HT-29 (cell line): ENCODE measurements around the gene PODXL. TPM values are rescaled to one million over a fixed set of nuclear protein-coding genes. Genes with fewer than 3 reads are reported as not detected.
A peak's percentile ranks its signal among the peaks of the same experiment; 100 is the strongest.

Experiments used
- DNase-seq: peaks from one replicate; pipeline ENCODE4 v3.0.0-alpha.2; 2015; ENCODE audit warnings: low spot score
- total RNA-seq: library from RNA; depleted of rRNA; stranded (reverse); fragments of >200 nt; shearing (Covaris generic); gene quantifications from 2 replicates; pipeline ENCODE4 v1.2.3, GENCODE V29; 2014

The PODXL gene
- total RNA-seq, 1 experiment from 2014 or later, result 67.9 TPM

DNA sequence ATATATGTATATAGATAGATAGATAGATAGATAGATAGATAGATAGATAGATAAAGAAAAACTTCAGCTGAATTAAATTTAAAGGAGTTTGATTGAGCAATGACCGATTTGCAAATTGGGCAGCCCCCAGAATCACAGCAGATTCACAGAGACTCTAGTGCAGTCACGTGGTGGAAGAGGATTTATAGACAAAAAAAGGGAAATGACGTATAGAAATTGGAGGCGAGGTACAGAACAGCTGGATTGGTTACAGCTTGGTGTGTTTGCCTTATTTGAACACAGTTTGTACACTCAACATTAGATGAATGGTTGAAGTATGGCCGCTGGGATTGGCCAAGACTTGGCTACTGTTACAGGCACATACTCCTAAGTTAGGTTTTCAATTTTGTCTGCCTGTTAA is 8.2 kb upstream of the PODXL start:
- no peak for DNase-seq

DNA sequence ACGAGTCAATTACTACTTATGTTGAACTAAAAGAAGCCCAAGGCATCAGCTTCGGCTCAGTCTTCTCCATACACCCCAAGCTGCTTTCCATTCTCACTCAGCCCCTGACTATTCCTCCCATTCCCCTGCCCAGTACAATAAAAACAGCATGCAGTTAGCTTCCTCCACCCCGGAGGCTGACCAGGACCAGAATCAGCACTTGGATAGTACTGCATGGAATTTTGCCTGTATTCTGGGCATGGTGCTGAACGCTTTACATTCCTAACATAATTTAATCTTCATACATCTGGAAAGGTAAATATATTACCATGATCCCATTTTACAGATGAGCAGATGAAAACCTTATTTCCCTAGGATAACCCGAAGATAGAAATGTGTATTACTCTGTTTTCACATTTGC is 7.5 kb upstream of the PODXL start:
- DNase-seq, result no peak

DNA sequence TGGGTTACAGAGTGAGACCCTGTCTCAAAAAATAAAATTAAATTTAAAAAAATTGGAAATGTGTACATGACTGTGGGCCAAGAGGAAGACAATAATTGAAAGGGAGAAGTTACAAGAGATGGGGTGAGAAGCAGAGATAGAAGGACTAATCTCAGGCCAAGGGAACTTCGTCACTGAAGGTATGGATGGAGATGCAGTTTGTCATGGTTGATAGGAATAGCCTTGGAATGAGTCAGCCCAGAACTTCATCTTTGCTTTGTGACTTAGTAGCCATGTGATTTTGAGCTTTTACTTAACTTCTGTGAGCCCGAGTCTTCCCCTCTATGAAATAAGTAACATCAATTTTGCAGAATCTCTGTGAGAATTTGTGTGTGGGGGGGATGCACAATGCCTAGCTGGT is 6.5 kb upstream of the PODXL start:
- no peak for DNase-seq

DNA sequence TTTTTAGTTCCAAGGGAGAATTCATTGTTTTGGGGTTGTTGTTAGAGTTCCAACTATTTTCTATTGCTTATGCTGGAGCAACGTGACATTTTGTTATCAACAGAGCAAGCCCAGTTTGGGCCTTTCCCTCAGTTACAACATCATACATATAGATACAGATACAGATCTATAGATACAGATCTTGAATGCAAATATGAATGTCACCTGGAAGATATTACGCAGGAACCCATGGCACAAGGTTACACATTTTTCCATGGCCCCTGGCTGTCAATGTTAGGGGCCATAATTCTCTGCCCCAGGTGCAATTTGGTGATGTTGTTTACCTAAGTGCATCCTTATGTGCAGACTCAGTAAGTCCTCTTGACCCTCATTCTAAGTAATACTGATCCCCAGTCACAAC is 3.6 kb upstream of the PODXL start:
- DNase-seq, result no peak

DNA sequence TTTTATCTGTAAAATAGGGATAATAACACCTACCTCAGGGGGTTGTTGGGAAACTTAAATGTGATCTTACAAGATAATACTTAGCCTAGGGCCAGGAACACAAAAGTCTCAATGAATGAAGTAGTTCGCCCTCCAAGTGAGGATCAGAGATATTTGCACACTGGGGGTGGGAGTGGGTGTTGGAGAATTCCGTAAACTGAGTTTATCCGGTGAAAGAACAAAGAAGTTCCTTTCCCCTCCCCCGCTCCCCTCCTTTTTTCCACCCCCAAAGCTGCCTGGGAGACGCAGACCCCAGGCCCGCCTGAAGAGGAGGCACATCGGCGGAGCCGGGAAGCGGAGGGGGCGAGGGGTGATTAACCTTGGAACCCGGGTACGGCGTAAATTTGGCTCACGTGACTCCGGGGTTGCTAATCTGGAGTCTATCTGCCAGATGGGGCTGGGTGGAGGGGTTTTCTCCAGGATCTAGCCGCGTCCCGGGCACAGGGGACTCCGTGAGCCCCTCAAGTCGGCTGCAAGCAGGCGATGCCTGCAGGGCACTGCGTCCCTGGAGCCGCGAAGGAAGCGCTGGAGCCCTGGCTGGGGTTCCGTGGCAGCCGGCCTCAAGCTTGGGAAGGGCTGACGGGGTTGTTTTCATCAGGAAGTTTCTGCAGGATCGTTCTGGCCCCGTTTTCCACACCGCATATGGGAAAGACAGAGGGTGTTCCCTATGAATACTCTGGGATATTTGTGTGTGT is 1.4 kb upstream of the PODXL start:
- no peak for DNase-seq

DNA sequence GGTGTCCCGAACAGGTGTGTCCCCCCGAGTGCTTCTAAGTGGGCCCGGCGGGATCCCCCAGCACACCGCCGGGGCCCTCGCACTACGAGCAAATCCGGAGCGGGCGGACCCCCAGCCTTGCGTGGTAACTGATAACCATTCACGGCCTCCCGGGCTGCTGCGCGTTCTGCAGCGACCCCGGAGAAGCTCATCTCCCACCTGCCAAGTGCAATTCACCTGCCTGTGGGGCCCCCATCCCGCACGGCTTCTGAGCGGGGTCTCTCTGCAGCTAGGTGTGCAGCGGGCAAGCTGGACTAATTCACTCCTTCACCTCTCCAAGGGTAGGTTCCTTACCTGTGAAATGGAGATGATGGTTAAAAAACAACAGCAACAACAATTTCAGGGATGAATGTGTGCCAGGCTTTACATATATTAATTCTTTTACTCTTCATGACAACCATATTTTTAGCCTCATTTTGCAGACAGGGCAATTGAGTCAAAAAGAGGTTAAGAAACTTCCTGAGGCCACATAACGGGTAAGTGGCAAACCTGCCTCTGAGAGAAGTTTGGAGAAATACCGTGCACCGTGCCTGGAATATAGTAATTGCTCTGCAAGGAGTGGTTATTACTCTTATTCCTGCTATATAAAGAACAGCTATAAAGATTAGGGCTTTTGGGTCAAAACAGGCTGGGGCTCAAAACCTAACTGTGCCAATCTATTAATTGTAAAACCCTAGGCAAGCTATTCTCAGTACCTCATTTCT is 652 bp upstream of the PODXL start:
- peak; percentile 38 for DNase-seq

DNA sequence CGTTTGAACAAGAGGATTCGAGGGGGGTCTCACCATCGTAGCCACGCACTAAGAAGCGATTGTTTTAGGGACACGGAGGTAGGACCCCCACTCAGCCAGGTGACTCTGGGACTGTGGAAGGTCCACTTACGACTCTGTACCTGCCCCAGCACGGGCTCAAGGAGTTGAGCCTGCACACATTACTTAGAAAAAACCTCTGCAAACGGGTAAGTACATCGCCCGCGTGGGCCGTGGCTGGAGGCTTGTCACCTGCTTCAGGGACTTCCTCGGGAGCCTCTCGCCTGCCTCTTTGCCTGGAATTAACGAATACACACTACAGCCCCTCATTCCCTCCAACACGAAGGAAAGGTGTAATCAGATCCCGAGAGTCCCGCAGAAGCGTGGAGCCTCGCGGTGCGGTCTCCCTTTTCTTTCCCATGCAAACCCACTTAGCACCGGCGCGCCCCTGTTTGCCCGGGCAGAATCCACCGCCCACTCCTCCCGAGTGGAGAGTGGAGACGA is 826 bp downstream of the PODXL start:
- DNase-seq, result peak; percentile 64

DNA sequence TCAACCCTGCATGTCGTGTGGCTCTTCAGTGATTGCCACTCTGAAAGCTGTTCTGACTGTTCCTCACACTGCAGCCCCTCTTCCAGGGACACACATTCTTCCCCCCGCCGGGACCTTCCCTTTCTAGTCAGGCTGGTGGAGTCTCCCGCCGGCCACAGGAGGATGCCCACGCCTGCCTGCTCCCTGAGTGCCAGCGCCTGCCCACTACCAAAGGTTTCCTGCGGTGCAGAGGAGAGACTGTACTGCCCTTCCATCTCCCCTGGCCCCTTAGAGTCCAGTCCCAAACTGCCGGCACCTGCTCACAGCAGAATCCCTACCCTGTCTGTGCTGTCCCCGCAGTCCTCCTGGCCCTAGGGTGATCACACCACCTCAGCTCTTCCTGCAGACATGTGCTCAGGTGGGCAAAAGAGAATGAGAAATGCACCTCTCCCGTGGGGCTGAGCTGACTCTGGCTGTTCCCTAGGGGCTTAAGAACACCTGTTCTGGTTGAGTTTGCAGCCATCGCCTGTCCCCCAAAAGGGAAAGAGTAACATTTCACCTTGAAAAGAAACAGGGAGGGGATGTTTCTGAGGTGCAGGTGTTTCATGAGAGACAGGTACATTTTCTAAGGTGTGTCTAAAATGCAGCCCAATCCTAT is 1.4 kb downstream of the PODXL start:
- DNase-seq, result peak; percentile 32

DNA sequence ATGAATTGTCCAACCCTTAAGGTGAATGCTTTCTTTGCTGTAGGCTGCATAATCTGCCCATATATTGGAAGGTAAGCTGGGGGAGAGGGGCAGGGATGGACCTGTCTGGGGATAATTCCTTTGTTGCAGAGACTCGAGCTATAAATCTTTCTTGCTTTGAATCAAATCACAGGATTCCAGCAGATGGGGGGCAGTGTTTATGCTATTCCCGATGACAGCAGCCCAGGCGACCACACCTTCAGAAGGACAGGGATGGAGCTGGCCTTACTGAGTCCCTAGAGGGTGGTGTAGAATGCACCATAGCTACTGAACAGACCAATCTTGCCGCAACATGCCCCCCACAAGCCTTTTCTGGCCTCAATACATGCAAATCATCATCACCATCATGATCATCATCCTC is 2.5 kb downstream of the PODXL start:
- no peak for DNase-seq

DNA sequence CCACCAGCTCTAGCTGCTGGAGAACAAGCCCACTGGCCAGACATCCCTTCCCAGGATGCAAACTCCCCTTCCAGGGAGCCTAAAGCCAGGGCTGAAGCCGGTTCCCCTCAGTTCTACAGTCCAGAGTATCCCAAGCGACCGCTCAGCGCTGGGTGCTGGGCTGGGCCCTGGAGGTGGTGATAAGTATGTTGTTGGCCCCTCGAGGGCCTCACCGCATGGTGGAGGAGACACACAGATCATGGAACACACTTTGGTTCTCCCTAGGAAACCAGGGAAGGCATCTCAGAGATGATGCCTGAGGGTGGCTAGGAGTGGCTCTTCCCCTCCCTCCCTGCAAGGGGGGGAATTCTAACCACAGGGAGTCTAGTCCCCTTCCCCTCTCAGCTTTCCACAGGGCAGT is 4.4 kb downstream of the PODXL start:
- DNase-seq, result no peak

DNA sequence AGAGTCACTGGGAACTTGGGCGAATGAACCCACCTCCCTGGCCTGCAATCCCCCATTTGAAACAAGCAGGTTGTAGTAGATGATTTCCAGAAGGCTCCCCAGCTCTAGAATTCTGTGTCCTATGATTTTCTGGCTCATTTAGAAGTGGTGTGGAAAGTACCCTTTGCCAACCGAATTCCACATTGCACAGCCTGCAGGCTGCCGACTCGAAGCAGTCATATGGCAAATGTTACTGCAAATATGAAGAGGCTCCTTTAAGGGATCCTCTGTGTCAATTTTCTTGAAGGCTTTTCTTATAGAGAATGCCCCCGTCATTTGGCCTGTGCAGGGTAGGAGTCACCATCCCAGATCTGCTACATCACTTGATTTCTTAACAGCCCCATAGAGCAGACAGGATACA is 5.6 kb downstream of the PODXL start:
- no peak for DNase-seq

DNA sequence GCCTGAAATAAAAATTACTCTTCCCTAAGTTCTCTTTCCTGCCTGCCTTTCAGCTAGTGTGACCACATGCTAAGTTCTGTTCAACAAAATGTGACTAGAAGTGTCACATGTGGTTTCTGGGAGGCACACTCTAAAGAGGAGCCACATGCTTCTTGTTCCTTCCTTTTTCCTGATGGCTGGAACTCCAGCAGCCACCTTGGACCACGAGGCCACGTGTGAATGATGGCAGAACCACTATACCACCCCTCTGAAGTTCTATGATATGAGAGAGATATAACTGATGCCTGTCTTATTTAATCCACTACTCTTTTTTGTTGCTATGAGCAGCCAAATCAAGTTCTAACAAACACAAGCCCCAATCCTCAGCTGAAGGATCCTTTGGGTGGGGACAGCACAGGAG is 8.1 kb downstream of the PODXL start:
- no peak for DNase-seq

DNA sequence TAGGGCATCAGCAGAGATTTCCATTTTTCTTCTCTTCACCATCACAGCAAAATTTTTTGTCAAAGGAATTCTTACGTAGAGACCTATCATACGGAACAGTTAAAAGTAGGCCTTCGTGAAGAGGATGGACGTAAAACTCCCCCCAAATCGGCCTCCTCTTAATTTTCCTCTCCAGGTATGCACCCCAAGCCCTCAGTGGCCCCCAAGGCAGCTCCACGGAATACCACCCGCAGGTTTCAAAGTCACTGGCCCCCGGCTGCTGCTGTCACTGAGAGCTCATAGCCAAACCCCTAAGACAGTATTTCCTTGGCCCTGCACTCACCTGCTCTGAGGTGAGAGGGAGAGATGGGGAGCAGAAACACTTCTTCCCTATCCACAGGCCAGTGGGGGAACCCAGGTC is 8.8 kb downstream of the PODXL start:
- no peak for DNase-seq

DNA sequence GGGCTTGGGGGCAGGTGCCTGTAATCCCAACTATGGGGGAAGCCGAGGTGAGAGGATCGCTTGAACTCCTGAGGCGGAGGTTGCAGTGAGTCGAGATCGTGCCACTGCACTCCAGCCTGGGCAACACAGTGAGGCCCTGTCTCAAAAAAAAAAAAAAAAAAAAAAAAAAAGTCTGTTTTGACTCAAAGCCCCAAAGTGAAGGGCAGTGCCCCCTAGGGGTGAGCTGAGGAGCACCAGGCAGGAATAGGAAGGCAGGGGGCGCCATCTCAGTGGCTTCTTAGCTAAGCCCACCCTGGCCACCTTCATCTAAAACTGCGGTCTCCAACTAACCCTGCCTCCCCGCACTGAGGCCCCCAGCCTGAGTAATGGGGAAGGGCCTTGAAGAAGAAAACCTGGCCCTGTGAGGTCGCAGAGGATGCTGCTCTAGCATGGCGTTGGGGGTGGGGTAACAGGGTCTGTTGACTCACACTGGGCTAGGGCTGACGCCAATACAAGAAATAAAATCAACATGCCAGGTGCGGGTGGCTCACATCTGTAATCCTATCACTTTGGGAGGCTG is 9.8 kb downstream of the PODXL start:
- DNase-seq, result peak; percentile 50

DNA sequence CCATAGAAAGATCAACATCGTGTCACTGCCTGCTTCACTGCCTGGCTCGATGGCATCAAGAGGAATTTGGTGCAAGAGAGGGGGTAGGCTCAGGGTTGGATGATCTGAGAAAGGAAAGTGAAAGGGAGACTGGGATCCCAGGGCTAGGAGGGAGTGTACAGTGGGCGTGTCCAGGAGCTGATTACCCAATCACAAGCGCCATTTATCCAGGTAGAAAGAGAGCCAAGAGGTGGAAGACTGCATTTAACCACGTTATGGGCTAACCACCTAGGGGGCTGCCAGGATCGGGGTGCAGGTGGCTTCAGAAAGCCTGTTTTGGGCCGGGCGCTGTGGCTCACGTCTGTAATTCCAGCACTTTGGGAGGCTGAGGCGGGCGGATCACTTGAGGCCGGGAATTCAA is 10.3 kb downstream of the PODXL start:
- peak; percentile 50 for DNase-seq

DNA sequence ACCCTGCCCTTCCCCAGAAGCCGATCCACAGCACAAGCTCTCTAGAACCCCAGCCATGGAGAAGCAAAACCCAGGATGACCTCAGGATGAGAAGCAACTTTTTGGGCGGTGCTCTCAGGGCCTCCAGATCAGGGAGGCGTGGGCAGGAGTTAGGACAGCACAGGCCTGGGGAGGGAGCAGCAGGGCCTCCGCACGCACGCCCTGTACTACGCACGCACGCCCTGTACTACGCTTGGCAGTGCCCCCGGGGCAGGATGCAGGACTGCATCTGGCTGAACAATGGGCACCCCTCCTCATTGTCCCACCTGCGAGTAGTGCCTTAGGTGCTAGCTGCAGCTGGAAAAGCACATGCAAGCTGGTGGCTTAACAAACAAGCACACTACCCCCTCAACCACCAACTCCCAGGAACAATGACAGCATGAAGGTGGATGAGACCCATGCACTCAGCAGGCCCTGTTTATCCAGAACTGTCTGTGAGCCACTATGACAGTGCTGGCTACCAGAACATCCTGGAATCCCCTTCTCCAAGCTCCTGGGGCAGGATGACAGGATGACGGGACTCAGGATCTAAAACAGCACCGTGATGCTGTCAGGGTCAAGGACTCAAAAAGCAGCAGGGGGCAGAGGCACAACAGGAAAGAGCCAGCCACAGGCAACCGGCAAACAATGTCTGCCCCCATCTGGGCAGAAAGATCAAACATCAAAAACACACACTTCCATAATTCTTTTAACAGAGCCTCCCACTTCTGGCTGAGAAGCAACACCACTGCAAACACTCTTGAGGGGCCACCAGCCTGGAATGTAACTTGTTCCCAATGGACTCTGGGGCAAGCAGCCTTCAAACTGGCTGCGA is 11.8 kb downstream of the PODXL start:
- DNase-seq, result peak; percentile 29

DNA sequence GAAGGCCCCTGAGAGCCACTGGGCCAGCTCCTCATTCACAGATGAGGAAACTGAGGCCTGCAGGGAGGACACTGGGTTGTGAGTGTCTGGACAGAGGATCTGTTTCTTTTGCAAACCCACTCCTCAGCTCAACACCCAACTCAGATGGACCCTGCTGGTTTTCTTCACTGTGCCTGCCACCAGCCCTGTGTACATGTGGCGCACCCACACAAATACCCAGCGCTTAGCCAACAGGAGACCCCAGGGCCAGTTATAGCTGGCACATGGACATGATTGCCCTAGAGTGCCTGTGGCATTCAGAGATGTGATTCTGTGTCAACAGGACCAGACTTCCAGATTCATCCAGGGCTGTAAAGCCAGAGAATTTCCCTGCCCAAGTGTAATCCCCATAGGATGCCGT is 12.4 kb downstream of the PODXL start:
- DNase-seq, result no peak

DNA sequence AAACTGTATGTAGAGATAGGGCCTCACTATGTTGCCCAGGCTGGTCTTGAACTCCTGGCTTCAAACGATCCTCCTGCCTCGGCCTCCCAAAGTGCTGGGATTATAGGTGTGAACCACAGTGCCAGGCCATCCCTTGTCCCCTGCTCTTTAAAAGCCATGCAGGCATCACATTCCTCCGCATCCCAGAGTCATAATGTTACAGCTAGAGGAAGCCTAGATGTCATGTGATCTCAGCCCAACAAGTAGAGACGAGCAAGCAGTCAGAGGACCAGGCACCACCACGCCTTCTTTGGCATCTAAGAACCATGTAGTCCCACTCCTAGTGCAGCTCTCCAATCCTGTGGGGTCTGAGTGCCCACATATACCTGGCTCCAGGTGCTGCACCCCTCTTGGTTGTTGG is 13.1 kb downstream of the PODXL start:
- DNase-seq, result no peak

DNA sequence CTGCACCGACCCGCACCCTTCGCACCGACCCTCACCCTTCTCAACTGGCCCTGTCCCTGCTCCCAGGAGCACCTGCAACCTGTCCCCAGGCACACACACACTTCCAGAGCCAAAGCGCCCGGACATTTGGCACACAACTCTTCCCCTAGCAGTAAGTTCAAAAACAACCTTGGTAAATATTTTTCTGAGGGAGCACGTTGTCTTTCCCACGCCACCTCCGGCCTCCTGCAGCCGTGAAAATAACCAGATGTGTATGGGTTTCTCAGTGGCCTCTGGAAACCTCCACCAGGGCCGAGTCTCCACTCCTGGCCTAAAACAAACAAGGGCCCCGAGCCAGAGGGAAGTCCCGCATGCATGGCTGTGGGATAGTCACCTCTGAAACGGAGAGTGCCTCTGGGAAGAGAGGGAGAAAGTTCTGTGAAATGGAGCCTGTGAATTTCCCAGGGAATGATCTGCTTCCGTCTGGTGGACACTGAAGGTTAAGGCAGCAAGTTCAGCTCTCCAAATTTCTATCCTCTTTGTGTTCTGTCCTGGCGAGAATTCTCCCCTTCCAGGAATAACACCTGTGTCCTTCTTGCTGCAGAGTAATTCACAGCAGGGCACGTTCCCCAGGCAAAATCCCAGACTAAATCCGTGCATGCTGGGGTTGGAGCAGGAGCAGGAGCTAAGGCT is 15.8 kb downstream of the PODXL start:
- peak; percentile 79 for DNase-seq

DNA sequence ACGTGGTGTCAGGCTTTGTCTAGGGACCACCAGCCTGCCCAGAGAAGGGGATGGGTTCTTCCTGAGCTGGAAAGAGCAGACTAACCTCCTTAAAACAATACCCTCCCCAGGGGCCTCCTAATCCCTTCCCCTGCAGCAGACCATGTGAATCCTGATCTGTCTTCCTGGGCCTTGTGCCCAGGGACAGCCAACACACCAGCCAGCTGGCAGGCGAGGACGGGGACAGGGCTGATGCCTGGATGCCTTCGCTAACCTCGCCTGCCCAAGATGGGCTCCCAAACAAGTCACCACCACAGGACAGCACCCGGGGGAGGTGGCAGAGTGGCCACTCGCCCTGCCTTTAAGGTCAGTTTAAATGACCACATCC is 17.6 kb downstream of the PODXL start:
- no peak for DNase-seq
